IMR-90 (cell line): Measurements from ENCODE around the gene MAP7. TPM values are rescaled to one million over a fixed set of nuclear protein-coding genes. Genes with fewer than 3 reads are reported as not detected.

Source experiments
- ATAC-seq: fragments of 200-7000 bp; cut with Tn5 transposase; 2 replicates; pipeline ENCODE4 v1.9.1; 2020; ENCODE audit warnings: low read depth, mild to moderate bottlenecking, moderate library complexity
- BruUV-seq: library from RNA; stranded (reverse); fragments of 400-500 nt; replicated peaks from 2 replicates; lab custom pipeline; 2021; lab: Mats Ljungman, UMichigan
- CTCF ChIA-PET: fragments of 300-600 bp; formaldehyde crosslinking; extraction: SDS; loops from one replicate; lab custom pipeline; 2021; ENCODE audit warnings: antibody characterized with exemption; lab: Yijun Ruan, JAX
- POLR2A ChIA-PET: fragments of 300-600 bp; sonication (Branson Sonifier 250); formaldehyde crosslinking; loops from one replicate; lab custom pipeline; 2022; ENCODE audit warnings: antibody characterized with exemption; ENCODE audit not compliant: unreplicated experiment; lab: Charles Lee
- DNase-seq: peaks from one replicate; pipeline ENCODE4 v3.0.0; 2013
- H2AFZ ChIP-seq: replicated peaks from 2 replicates; pipeline ENCODE3; 2013; ENCODE audit warnings: low read length, mild to moderate bottlenecking; ENCODE audit not compliant: poor library complexity
- H2AK5ac ChIP-seq: 2 replicates; pipeline ENCODE4 v1.6.1; 2013; ENCODE audit warnings: low read depth, low read length, inconsistent platforms
- H2AK9ac ChIP-seq: replicated peaks from 2 replicates; pipeline ENCODE3; 2013; ENCODE audit warnings: mild to moderate bottlenecking, low read depth, low read length, moderate library complexity; ENCODE audit not compliant: poor library complexity
- H2BK120ac ChIP-seq: 2 replicates; pipeline ENCODE4 v1.6.1; 2013; ENCODE audit warnings: low read depth, low read length, inconsistent platforms
- H2BK15ac ChIP-seq: 3 replicates; pipeline ENCODE4 v1.6.1; 2013; ENCODE audit warnings: low read depth, low read length, inconsistent platforms
- H2BK20ac ChIP-seq: 2 replicates; pipeline ENCODE4 v1.6.1; 2013; ENCODE audit warnings: low read depth, mild to moderate bottlenecking, inconsistent platforms, low read length, moderate library complexity
- H2BK5ac ChIP-seq: 2 replicates; pipeline ENCODE4 v1.6.1; 2013; ENCODE audit warnings: mild to moderate bottlenecking, low read depth, low read length, inconsistent platforms; ENCODE audit not compliant: poor library complexity, severe bottlenecking
- H3K14ac ChIP-seq: replicated peaks from 2 replicates; pipeline ENCODE4 v1.6.1; 2013; ENCODE audit warnings: low read depth, low read length, inconsistent platforms
- H3K18ac ChIP-seq: 2 replicates; pipeline ENCODE4 v1.6.1; 2013; ENCODE audit warnings: low read depth, low read length, control low read depth
- H3K23ac ChIP-seq: 2 replicates; pipeline ENCODE4 v1.6.1; 2013; ENCODE audit warnings: low read depth, low read length, inconsistent platforms
- H3K27ac ChIP-seq: 2 replicates; pipeline ENCODE4 v1.5.1; 2013; ENCODE audit warnings: mild to moderate bottlenecking, control low read depth, low read length; ENCODE audit not compliant: insufficient read depth
- H3K27me3 ChIP-seq: 2 replicates; pipeline ENCODE4 v1.6.1; 2013; ENCODE audit warnings: low read length; ENCODE audit not compliant: control insufficient read depth, insufficient read depth
- H3K36me3 ChIP-seq: 2 replicates; pipeline ENCODE4 v1.6.1; 2013; ENCODE audit warnings: low read length, mixed read lengths; ENCODE audit not compliant: control insufficient read depth, insufficient read depth
- H3K4ac ChIP-seq: 2 replicates; pipeline ENCODE4 v1.6.1; 2013; ENCODE audit warnings: low read depth, low read length, inconsistent platforms
- H3K4me1 ChIP-seq: 2 replicates; pipeline ENCODE4 v1.6.1; 2013; ENCODE audit warnings: low read length, mixed read lengths; ENCODE audit not compliant: control insufficient read depth, insufficient read depth
- H3K4me2 ChIP-seq: 2 replicates; pipeline ENCODE4 v1.6.1; 2013; ENCODE audit warnings: low read depth, mild to moderate bottlenecking, control low read depth, low read length, moderate library complexity
- H3K4me3 ChIP-seq: 2 replicates; pipeline ENCODE4 v1.5.1; 2013; ENCODE audit warnings: low read depth, mild to moderate bottlenecking, control low read depth, low read length, moderate library complexity; ENCODE audit not compliant: insufficient read depth
- H3K56ac ChIP-seq: 2 replicates; pipeline ENCODE4 v1.6.1; 2013; ENCODE audit warnings: low read length, inconsistent platforms; ENCODE audit not compliant: insufficient read depth; ENCODE audit errors: extremely low read depth
- H3K79me1 ChIP-seq, 2 experiments: 2 replicates each; pipeline ENCODE4 v1.6.1; 2013; ENCODE audit warnings: low read length in 2 of 2, inconsistent platforms in 1 of 2, low read depth in 1 of 2
- H3K9ac ChIP-seq: 2 replicates; pipeline ENCODE4 v1.6.1; 2013; ENCODE audit warnings: low read depth, low read length, control low read depth
- H3K9me1 ChIP-seq: 2 replicates; pipeline ENCODE4 v1.6.1; 2013; ENCODE audit warnings: low read length, inconsistent platforms; ENCODE audit not compliant: insufficient read depth
- H3K9me3 ChIP-seq: 2 replicates; pipeline ENCODE4 v1.6.1; 2013; ENCODE audit warnings: low read length; ENCODE audit not compliant: control insufficient read depth, insufficient read depth
- H4K20me1 ChIP-seq: 2 replicates; pipeline ENCODE4 v1.6.1; 2013; ENCODE audit warnings: low read length, inconsistent platforms; ENCODE audit not compliant: insufficient read depth
- H4K5ac ChIP-seq: 2 replicates; pipeline ENCODE4 v1.6.1; 2013; ENCODE audit warnings: mild to moderate bottlenecking, low read depth, low read length, control low read depth
- H4K8ac ChIP-seq, 2 experiments: 2 replicates each; pipeline ENCODE4 v1.6.1; 2013; ENCODE audit warnings: low read depth in 2 of 2, low read length in 2 of 2, control low read depth in 1 of 2, inconsistent platforms in 1 of 2
- H4K91ac ChIP-seq: 2 replicates; pipeline ENCODE4 v1.6.1; 2013; ENCODE audit warnings: low read depth, low read length, inconsistent platforms; ENCODE audit not compliant: insufficient read depth
- BHLHE40 ChIP-seq: fragments of 150-350 bp; IDR thresholded peaks from 2 replicates; pipeline ENCODE4 v1.6.1; 2016; ENCODE audit warnings: mild to moderate bottlenecking, low read depth, low read length
- CEBPB ChIP-seq: IDR thresholded peaks from 2 replicates; pipeline ENCODE4 v1.6.1; 2012; ENCODE audit warnings: low read depth, low read length, improper control_type of control experiment
- FOS ChIP-seq: fragments of 150-350 bp; IDR thresholded peaks from 2 replicates; pipeline ENCODE4 v1.6.1; 2016; ENCODE audit warnings: low read depth, low read length
- MAFK ChIP-seq: IDR thresholded peaks from 2 replicates; pipeline ENCODE4 v1.6.1; 2012; ENCODE audit warnings: low read depth, low read length, improper control_type of control experiment
- MAZ ChIP-seq: IDR thresholded peaks from 2 replicates; pipeline ENCODE4 v1.6.1; 2012; ENCODE audit warnings: low read depth, mild to moderate bottlenecking, low read length, improper control_type of control experiment, moderate library complexity, borderline replicate concordance
- MXI1 ChIP-seq: IDR thresholded peaks from 2 replicates; pipeline ENCODE4 v1.6.1; 2012; ENCODE audit warnings: low read depth, mild to moderate bottlenecking, low read length, moderate library complexity, borderline replicate concordance
- NFE2L2 ChIP-seq: fragments of 150-350 bp; IDR thresholded peaks from 2 replicates; pipeline ENCODE4 v1.6.1; 2016; ENCODE audit warnings: low read depth, mild to moderate bottlenecking, low read length
- POLR2A ChIP-seq: IDR thresholded peaks from 2 replicates; pipeline ENCODE4 v1.6.1; 2012; ENCODE audit warnings: mild to moderate bottlenecking, low read depth, low read length
- RAD21 ChIP-seq: IDR thresholded peaks from 2 replicates; pipeline ENCODE4 v1.6.1; 2012; ENCODE audit warnings: low read length, improper control_type of control experiment
- RCOR1 ChIP-seq: IDR thresholded peaks from 2 replicates; pipeline ENCODE4 v1.6.1; 2012; ENCODE audit warnings: mild to moderate bottlenecking, low read length, improper control_type of control experiment; ENCODE audit not compliant: insufficient replicate concordance
- RFX5 ChIP-seq: IDR thresholded peaks from 2 replicates; pipeline ENCODE4 v1.8.0; 2012; ENCODE audit warnings: low read depth, mild to moderate bottlenecking, low read length, moderate library complexity
- SMC3 ChIP-seq: fragments of 150-350 bp; IDR thresholded peaks from 2 replicates; pipeline ENCODE4 v1.6.1; 2016; ENCODE audit warnings: low read depth, mild to moderate bottlenecking, antibody characterized with exemption, low read length, moderate library complexity
- WGBS, 2 experiments: methylation state at CpG; one replicate each; pipeline versions ENCODE4 v1.1.5 to v1.1.7; 2013; ENCODE audit warnings: missing lambda C conversion rate in 2 of 2; ENCODE audit not compliant: insufficient read length in 1 of 2; ENCODE audit errors: extremely low coverage in 2 of 2; 5-methylcytosine and 5-hydroxymethylcytosine counted together
- dilution Hi-C: fragments of 300-500 bp; cut with HindIII; formaldehyde crosslinking; loops from one replicate; pipeline ENCODE4 v1.14.3; 2018; ENCODE audit warnings: low sequenced_read_pairs; ENCODE audit not compliant: unreplicated experiment
- in situ Hi-C: fragments of 300-500 bp; cut with MboI; formaldehyde crosslinking; loops from 3 replicates; pipeline ENCODE4 v1.14.3; 2019; ENCODE audit warnings: low sequenced_read_pairs, inconsistent platforms, mixed read lengths
- intact Hi-C: fragments of 100-400 bp; cut with micrococcal nuclease; formaldehyde crosslinking; loops from 2 replicates; pipeline ENCODE4 v1.10.0; 2022
- polyA plus RNA-seq, 3 experiments: library from polyadenylated mRNA; depleted of rRNA; stranded (reverse); fragments of >200 nt; gene quantifications; 2 replicates each; pipeline ENCODE4 v1.2.3, GENCODE V29; 2012; ENCODE audit warnings: low replicate concordance in 1 of 3
- total RNA-seq: library from RNA; depleted of rRNA; stranded (reverse); fragments of >200 nt; gene quantifications from 2 replicates; pipeline ENCODE4 v1.2.3, GENCODE V29; 2012
- TF ChIP-seq, protein P1 (sequence below): fragments of 150-350 bp; IDR thresholded peaks from 2 replicates; pipeline ENCODE4 v1.6.1; 2016; ENCODE audit warnings: low read depth, mild to moderate bottlenecking, low read length, moderate library complexity, borderline replicate concordance
- TF ChIP-seq, protein P2 (sequence below): fragments of 150-350 bp; IDR thresholded peaks from 2 replicates; pipeline ENCODE4 v1.6.1; 2017; ENCODE audit warnings: mild to moderate bottlenecking, antibody characterized with exemption, low read length, low read depth

The MAP7 gene
- total and polyA plus RNA-seq, 2 of the 4 experiments (the other 2 are of a cell fraction), result 0.19 to 0.36 TPM

DNA sequence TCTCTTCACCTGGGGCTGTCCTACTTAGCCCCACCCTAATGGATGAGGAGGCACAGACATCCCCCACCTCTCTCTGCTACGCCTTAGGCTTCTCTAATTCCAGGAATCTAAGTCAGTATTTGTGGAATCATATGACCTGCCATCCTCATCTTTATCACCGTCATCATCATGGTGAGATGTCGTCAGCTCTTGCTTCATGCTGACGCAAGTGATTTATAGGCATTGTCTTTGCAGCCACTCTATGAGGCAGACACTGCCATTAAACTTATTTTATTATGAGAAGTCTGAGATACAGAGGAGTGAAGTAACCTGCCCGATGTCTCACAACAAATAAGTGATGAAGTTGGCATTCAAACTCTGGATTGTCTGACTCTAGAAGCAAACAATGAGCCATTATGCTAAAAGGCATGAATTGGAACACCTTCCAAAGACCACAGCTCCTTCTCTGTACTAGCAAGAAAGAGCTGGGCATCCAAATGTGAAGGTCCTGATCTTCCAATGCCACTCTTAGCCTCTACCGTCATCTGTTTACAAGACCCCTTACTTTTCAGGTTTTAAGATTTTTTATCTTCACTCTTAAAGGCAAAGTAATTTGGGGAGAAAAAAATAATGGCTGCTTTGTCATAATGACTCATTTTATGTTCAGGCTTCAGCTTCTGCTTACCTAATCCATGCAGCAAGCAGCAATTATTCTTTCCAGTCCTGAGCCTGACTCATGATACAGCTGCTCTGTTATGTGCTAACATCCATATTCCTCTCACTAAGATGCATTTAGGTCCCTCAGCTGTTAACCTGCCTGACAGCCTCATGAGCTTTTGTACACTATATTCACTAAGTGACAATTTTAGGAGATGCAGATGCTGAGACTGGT is 146.9 kb downstream of the MAP7 start:
- Histone ChIP-seq H2AFZ (peak overlapping the region; percentile 77), H4K91ac (peak overlapping the region; percentile 20), H3K79me1 (no peaks in the 10 kb centered on the region), H3K4me1 (peaks cover 12% of the 10 kb centered on the region), H3K9me3 (no peaks in the 10 kb centered on the region), H4K8ac (peak overlapping the region in 1 of 2 experiments; percentile 55; a peak in 3 of 4 replicates), H3K4ac (peak overlapping the region; percentile 59), H3K9ac (no peak overlapping the region), H3K56ac (peak overlapping the region; percentile 51), H4K5ac (peak overlapping the region; percentile 80), H2AK9ac (no peak overlapping the region), H3K36me3 (no peaks in the 10 kb centered on the region), H2AK5ac (peak overlapping the region; percentile 32), H3K14ac (peak overlapping the region; percentile 23; the same call in 1 of the 2 replicates), H3K27me3 (no peaks in the 10 kb centered on the region), H2BK5ac (peak overlapping the region; percentile 86), H2BK20ac (peak overlapping the region; percentile 90), H2BK15ac (peak overlapping the region; percentile 31), H3K27ac (peak overlapping the region; percentile 81), H4K20me1 (no peaks in the 10 kb centered on the region), H3K23ac (peak overlapping the region; percentile 75; the same call in 1 of the 2 replicates), H3K4me2 (peak overlapping the region; percentile 79), H3K9me1 (peaks cover 13% of the 10 kb centered on the region), H3K18ac (peak overlapping the region; percentile 79), H3K4me3 (no peak overlapping the region), H2BK120ac (peak overlapping the region; percentile 83)
- WGBS, 2 experiments, result no CpG with 5 or more reads among the region's 6 CpGs
- in situ Hi-C loops (no loop called here), dilution Hi-C loops (no loop called here), intact Hi-C loops (no loop called here)
- no TSS peak for BruUV-seq
- DNase-seq, result peak; percentile 97
- ChIA-PET CTCF (interaction anchor here (0.6 kb wide), 1 partner anchor 913 kb away, joined by 3 read pairs; no protein-coding TSS in a partner anchor), POLR2A (no interaction called here)
- ATAC-seq, result peak; percentile 92
- TF ChIP-seq, protein P1, sequence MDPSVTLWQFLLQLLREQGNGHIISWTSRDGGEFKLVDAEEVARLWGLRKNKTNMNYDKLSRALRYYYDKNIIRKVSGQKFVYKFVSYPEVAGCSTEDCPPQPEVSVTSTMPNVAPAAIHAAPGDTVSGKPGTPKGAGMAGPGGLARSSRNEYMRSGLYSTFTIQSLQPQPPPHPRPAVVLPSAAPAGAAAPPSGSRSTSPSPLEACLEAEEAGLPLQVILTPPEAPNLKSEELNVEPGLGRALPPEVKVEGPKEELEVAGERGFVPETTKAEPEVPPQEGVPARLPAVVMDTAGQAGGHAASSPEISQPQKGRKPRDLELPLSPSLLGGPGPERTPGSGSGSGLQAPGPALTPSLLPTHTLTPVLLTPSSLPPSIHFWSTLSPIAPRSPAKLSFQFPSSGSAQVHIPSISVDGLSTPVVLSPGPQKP, result no peak
- TF ChIP-seq POLR2A (no peak), NFE2L2 (peak; percentile 75), SMC3 (no peak), FOS (peak; percentile 96), RFX5 (no peak), RAD21 (no peak), MXI1 (no peak), MAZ (no peak), BHLHE40 (0 out of 2 replicates have a peak, but pooled peaks have one; percentile 28), MAFK (peak; percentile 92), RCOR1 (no peak), CEBPB (peak; percentile 96)
- TF ChIP-seq, protein P2, sequence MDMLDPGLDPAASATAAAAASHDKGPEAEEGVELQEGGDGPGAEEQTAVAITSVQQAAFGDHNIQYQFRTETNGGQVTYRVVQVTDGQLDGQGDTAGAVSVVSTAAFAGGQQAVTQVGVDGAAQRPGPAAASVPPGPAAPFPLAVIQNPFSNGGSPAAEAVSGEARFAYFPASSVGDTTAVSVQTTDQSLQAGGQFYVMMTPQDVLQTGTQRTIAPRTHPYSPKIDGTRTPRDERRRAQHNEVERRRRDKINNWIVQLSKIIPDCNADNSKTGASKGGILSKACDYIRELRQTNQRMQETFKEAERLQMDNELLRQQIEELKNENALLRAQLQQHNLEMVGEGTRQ, result 0 out of 2 replicates have a peak, but pooled peaks have one; percentile 17
